Renal cortical epithelial cell (primary cell): ENCODE data around the gene MED17. TPM values are rescaled to one million over a fixed set of nuclear protein-coding genes. Genes with fewer than 3 reads are reported as not detected.

Experiments
- DNase-seq: peaks from one replicate; pipeline ENCODE4 v3.0.0-alpha.2; 2011; ENCODE audit warnings: low read depth
- total RNA-seq: library from RNA; depleted of rRNA; stranded (reverse); fragments of >200 nt; gene quantifications from 2 replicates; pipeline ENCODE4 v1.2.3, GENCODE V29; 2014

MED17 gene
- total RNA-seq, 1 donor from 2014 or later: 45.9 TPM

DNA sequence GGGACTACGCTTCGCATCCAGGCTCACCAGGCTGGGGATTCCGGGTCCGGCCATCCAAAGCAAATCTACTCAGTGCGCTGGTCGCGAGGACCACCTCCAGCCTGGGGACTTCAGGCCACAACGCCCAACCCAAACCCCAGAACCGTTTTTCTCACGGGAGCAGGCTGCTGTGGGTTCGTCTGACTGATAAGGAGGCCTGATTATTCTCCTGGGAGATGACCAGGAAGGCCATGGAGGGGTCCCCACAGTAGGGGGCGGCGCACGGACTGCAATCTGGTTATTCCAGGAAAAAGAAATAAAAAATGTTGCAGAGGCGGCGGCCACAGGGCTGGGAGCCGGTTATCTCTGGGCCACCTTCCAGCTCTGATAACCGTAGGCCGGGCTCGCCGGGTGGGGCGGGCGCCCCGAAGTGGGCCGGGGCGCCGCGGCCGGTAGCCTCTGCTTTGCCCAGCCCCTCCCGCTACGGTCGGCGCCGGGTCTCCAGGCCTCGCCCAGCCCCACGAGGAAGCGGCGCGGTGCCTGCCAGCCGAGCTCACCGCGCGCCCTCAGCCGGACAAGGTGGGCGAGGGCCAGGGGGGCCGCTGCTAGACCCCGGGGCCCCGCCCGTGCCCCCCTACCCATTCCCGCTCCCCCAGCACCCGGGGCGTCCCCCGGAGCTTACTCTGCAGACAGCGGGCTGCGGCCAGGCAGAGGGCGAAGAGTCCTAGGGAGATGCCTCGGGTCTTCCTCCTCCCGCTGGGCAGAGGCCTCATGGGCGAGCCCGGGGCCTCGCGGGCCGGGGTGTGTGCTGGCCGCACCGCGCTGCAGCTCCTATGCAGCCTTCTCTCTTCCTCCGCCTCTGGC lies 65.9 kb downstream of the MED17 start:
- no peak for DNase-seq

DNA sequence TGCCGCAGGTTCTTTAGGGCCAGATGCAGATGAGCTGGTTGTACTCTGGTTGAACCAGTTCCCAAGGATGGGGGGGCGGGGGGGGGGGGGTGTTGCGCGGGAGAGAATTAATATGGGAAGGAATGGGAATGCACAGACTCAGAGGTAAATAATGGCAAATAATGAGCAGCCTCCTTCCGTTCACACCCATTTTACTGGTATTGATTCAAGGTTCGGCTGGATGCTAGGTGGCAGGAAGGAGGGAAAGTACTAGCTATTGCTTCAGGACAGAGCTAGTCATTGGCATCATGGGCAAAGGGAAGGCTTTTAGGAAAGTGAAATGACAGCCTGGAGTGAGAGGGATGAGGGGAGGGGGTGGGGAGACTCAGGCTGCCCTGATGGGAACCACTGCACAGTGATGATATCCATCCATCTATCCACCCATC lies 66.5 kb downstream of the MED17 start, which contains the start of gene VSTM5:
Gene VSTM5, minus strand, starts transcription at position 25 of the 425 bp plus-strand sequence. CDS start 116 bp downstream, outside the sequence.
- no peak for DNase-seq

DNA sequence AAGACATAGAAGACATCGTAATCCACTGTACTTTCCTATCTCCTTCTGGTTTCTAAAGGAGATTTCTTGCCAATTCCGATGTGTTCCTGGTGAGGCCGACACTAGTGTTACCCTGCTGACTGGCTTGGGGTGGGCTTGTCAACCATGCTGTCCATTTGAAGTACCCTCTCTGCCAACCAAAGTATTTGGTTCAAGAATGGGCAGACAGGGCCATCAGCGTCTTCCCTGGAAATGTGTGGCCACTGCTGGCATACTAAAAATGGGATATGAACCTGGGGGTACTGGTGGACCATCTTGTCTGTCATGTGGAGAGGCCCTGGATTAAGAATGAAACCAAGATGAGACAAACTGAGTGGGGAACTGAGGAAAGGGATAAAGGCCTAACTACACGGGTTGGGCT lies 68.2 kb downstream of the MED17 start:
- DNase-seq: no peak

DNA sequence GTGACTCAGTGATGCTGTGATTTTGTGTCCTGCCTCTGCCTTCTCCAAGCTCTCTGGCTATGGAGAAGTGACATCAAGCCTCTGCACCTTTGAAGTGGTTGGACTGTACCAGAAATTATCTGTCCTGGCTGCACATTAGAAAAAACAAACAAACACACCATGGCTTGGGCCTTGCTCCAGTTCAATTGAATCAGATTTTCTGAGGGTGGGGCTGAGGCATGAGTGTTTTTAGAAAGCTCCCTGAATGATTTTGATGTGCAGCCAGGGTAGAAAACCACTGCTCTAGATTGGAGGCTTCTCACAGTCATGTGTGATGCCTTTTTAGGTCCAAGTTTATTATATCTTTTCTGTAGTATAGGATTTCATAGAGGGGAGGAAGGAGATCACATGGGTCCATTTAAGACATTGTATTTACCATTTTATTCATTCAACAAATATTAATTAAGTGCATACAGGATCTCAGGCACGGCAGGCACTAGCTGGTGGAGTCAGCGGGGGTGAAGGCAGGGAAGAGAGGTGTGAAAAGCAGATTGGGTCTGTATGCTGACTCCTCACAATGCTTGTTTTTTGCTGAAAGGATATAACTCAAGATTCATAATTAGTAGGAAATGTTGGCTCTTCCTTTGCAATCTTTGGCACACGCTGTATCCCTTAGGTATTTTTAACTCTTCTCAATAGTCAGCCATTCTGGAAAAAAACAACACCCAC lies 73.5 kb downstream of the MED17 start:
- DNase-seq: no peak

DNA sequence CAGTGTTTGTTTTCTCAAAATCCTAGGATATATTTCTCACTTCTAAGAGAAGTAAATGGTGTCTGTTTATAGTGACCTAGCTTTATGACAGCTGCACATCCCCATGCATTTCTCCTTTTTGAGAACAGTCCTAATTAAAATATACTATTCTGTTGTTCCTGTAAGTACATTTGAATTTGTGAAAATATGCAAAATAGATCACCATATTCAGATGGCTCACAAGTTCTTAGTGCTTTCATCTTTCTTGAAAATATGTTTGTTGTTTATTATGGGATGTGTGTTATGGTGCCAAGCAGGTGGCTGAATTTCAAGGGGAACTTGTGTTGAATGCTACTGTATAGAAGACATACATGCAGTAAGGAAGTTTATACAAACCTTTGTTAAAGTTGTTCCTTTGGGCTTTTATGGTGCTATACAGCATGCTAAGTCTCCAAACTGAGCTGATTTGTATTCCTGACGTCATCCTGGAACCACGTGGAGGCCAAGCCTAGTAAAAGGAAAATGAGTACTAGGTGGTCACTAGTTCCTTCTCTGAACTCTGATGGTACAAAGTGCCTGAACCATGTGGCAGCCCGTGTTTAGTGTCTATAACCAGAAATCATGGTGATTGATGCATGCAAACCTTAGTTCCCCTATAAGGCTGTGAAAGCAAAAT lies 74.2 kb downstream of the MED17 start:
- DNase-seq: no peak

DNA sequence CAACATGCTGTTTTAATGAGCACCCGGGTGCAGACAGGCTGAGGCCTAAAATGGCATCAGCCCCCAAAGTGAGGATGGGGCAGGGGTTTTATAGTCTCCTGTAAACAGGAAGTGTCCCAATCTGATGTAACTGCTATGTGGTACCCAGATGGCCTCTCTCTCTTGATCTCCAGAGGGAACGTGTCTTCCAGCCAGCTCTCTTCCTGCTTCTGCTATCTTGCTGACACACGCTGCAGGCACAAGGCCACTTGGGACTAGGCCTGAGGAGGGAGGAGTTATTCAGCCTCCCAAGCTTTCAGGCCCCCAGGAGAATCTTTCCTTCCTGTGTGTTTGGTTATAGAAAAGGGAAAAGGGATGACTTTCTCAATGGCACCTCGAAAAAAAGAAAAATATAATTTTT lies 77.7 kb downstream of the MED17 start:
- DNase-seq: no peak

Other genes with a start within 250 kb of the MED17 start
- 15.6 and 17.5 TPM in 2 replicates for gene SMCO4, start 240.9 kb upstream of the MED17 start, total RNA-seq
- gene CEP295, start 122.6 kb upstream of the MED17 start, total RNA-seq: 8.5 and 21.9 TPM in 2 replicates
- 157 and 360 TPM in 2 replicates for gene TAF1D, start 42.8 kb upstream of the MED17 start, total RNA-seq
- 21.5 and 61.6 TPM in 2 replicates for gene C11orf54, start 42.6 kb upstream of the MED17 start, total RNA-seq
- 0.17 and 0.70 TPM in 2 replicates for gene VSTM5, start 66.3 kb downstream of the MED17 start, total RNA-seq
- 0.35 and 0.69 TPM in 2 replicates for gene HEPHL1, start 237.1 kb downstream of the MED17 start, total RNA-seq